Measurements from ENCODE around the gene POLR2F. TPM values are rescaled to one million over a fixed set of nuclear protein-coding genes. Genes with fewer than 3 reads are reported as not detected.

POLR2F gene
- total and polyA plus RNA-seq, 5 experiments from 2014 or later = 38.0 to 172 (median 129) TPM

DNA sequence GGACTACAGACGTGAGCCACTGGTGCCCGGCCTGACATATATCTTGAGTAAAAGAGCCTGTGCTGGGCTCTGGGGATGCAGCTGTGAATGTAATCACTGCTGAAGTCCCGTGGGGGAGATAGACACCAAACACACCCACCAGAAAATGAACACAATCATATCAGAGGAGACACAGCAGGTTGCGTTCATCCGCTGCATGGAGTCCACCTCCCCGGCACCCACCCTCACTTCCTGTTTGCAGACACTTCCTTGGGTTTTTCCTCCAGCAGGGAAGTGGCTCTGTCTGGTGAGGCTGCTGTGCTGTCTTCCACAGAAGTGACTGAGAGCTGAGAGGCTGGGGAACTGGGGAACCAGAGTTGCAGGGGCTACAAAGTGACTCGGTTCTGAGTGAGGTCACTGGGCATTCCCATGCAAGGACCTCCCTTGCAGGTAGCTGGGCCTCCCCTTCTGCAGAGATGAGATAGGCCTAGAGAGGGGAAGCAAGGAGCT lies 40.2 kb upstream of the POLR2F start:
- no peak for ATAC-seq

DNA sequence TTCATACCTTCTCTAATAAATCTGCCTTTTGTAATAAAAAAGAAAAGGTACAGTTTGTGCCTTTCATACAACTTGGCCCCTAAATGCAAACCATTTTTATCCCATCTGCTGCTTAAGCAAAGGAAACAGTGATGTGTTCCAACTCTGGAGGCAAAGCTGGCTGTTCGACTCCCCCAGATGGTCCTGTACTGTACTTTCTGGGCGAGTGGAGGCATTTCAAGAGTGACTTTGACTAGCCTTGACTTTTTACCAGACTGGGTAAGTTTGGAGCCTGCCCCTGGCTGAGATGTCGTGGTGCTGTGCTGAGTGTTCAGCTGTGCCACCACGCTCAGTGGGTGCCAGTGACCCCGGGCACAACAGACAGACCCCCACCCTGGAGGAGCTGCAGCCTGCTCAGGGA lies 37.2 kb upstream of the POLR2F start:
- POLR2A ChIA-PET = interaction anchor here (2.1 kb wide), 1 partner anchor 10 kb away, joined by 8 read pairs; the partner anchor contains the start of gene MICALL1
- no peaks in the 10 kb centered on the region for H3K9me3 Mint-ChIP-seq
- no peak for ATAC-seq
- no peak overlapping the region for H3K4me3 Mint-ChIP-seq
- H3K36me3 Mint-ChIP-seq = peaks cover 0 to 43% (median 0%) of the 10 kb centered on the region in 3 donors
- H3K27ac Mint-ChIP-seq = peak overlapping the region in 2 of 10 donors; percentile 24 to 35
- H3K27me3 Mint-ChIP-seq = no peaks in the 10 kb centered on the region
- H3K4me1 Mint-ChIP-seq = peaks cover 9 to 17% (median 11%) of the 10 kb centered on the region in 4 donors
- DNase-seq = no peak

More for the DNA sequence above, 40.2 kb upstream of the POLR2F start:
- Mint-ChIP-seq H3K27ac (peak overlapping the region in 4 of 10 donors; percentile 22 to 88 (median 56)), H3K4me3 (no peak overlapping the region), H3K36me3 (peaks cover 0 to 31% (median 0%) of the 10 kb centered on the region in 3 donors), H3K4me1 (peaks cover 12 to 38% (median 21%) of the 10 kb centered on the region in 4 donors), H3K27me3 (no peaks in the 10 kb centered on the region), H3K9me3 (no peaks in the 10 kb centered on the region)
- POLR2A ChIA-PET = interaction anchor here (0.6 to 0.8 kb wide), 2 partner anchors 10 to 16 kb away, joined by 3 to 4 read pairs; no protein-coding TSS in a partner anchor
- no peak for DNase-seq

DNA sequence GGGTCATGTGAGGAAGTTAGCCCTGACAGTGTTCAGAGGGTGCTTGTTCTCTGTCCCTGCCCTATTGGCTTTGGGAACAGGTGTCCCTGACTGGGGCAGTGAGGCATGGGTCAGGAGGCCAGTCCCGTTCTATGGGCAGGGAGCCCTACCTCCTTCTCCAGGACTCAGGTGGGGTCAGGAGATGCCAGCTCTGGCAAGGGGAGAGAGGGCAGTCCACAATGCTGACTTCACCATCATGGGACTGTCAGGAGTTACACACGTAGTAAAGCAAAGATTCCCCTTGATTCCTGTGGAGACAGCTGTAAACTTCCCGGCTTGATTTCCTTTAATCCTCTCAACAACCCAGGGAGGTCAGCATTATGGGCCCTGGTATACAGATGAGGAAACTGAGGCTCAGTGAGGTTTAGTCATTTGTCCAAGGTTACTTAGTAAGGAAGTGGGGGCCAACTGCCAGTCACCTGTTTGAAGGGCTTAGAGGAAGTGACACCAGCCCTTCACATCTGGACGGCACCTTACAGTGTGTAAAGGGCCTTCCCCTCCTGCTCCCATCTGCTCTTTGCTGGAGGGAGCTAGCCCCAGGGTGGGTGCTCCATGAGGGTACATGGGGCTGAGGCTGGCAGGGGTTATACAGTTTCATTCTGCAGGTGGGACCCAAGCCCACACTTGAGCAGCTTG lies 35.5 kb upstream of the POLR2F start:
- ATAC-seq (no peak), DNase-seq (no peak)
- POLR2A ChIA-PET = no interaction called here
- Mint-ChIP-seq H3K27ac (peak overlapping the region in 1 of 10 donors; percentile 37), H3K4me1 (peaks cover 4 to 7% (median 5%) of the 10 kb centered on the region in 4 donors), H3K9me3 (no peaks in the 10 kb centered on the region), H3K27me3 (no peaks in the 10 kb centered on the region), H3K36me3 (peaks cover 0 to 41% (median 0%) of the 10 kb centered on the region in 3 donors), H3K4me3 (no peak overlapping the region)

DNA sequence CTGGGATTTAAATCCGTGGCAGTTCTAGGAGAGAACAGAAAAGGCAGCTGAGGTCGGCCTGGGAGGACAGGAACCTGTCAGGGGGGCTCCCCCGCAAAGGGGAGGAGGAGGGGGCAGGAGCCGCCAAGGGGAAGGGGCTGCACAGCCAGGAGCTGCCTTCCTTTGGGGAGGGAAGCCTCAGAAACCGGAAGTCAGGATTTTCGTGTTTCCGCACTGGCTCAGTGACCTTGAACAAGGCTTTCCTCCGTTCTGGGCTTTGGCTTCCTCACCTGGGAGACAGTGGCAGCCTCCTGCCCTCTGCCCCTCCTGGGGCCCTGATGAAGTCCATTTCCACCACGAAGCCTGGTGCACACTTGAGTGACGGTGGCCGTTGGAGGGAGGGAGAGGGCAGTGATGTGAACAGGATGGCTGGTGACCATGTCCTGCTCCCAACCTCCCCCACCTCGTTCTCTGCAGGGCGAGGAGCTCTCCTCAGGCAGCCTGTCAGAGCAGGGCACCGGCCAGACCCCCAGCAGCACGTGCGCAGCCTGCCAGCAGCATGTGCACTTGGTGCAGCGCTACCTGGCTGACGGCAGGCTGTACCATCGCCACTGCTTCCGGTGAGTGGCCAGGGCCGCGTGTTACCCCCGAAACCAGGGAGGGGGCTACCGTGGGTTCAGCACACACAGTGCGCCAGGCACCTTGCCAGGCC lies 34.8 kb upstream of the POLR2F start:
- no peaks in the 10 kb centered on the region for H3K9me3 Mint-ChIP-seq
- peaks cover 0 to 40% (median 0%) of the 10 kb centered on the region in 3 donors for H3K36me3 Mint-ChIP-seq
- peaks cover 4 to 8% (median 6%) of the 10 kb centered on the region in 4 donors for H3K4me1 Mint-ChIP-seq
- no peak overlapping the region for H3K4me3 Mint-ChIP-seq
- POLR2A ChIA-PET = no interaction called here
- ATAC-seq (no peak), DNase-seq (no peak)
- H3K27ac Mint-ChIP-seq = no peak overlapping the region
- H3K27me3 Mint-ChIP-seq = no peaks in the 10 kb centered on the region

DNA sequence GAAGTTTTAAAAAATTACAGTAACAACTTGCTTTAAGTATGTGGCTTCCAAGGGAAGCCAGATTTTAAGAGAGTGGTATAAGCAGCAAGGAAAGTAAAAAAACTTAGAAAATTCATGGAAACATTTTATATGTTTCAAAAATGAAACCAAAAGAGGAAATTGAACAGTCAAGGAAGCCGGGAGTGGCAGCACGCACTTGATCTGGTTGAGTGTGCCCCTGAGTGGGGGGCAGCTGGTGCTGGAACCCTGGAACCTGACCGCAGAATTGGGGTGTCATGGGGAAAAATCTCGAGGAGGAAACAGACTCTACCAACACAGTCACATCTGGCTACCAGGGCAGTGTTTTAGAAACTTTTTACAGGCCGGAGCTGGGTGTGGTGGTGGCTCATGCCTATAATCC lies 33.4 kb upstream of the POLR2F start:
- ATAC-seq = no peak
- peak overlapping the region in 8 of 10 donors; percentile 17 to 54 (median 38) for H3K4me3 Mint-ChIP-seq
- peaks cover 0 to 38% (median 0%) of the 10 kb centered on the region in 3 donors for H3K36me3 Mint-ChIP-seq

DNA sequence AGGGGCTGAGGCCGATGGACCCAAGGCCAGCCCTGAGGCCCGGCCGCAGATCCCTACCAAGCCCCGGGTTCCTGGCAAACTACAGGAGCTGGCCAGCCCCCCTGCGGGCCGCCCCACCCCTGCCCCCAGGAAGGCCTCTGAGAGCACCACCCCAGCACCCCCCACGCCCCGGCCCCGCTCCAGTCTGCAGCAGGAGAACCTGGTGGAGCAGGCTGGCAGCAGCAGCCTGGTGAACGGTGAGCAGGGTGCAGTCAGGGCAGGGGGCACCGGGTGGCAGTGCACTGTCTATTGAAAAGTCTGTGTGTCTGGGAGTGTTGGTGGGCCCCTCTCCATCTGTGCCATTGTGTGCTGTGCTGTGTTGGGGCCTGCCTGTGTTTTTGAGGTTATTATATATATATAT lies 31.3 kb upstream of the POLR2F start:
- no peak overlapping the region for H3K4me3 Mint-ChIP-seq
- POLR2A ChIA-PET = interaction anchor here (0.7 kb wide), 1 partner anchor 20 kb away, joined by 3 read pairs; no protein-coding TSS in a partner anchor
- H3K36me3 Mint-ChIP-seq = peaks cover 0 to 34% (median 0%) of the 10 kb centered on the region in 3 donors
- ATAC-seq = peak; percentile 42 to 44
- H3K27me3 Mint-ChIP-seq = no peaks in the 10 kb centered on the region
- no peak for DNase-seq
- H3K27ac Mint-ChIP-seq = no peak overlapping the region
- no peaks in the 10 kb centered on the region for H3K9me3 Mint-ChIP-seq
- H3K4me1 Mint-ChIP-seq = peaks cover 4 to 8% (median 6%) of the 10 kb centered on the region in 4 donors

More for the DNA sequence above, 33.4 kb upstream of the POLR2F start:
- Mint-ChIP-seq H3K9me3 (no peaks in the 10 kb centered on the region), H3K27ac (peak overlapping the region in 9 of 10 donors; percentile 28 to 84 (median 72)), H3K27me3 (no peaks in the 10 kb centered on the region), H3K4me1 (peaks cover 4 to 8% (median 6%) of the 10 kb centered on the region in 4 donors)
- POLR2A ChIA-PET = no interaction called here
- no peak for DNase-seq

DNA sequence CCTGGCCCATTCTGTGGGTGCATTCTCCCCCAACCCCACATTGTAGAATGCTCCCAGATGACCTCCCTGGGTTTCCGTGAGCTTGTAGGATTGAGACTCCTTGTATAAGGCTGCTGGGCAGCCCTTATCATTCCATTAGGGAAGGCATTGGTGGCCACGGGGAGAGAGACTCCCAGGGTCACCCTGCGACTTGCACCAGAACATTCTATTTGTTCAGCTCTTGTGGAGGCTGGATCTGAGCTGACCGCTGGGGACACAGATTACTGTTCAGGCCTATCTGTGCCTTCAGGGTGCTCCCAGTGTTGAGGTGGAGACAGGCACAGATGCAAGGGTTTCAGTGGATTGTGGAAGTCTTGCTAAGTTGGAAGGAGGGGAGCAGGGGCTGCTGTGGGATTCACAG lies 29.6 kb upstream of the POLR2F start:
- H3K4me3 Mint-ChIP-seq = no peak overlapping the region
- H3K9me3 Mint-ChIP-seq = no peaks in the 10 kb centered on the region
- no peak for DNase-seq
- H3K36me3 Mint-ChIP-seq = peaks cover 0 to 44% (median 4%) of the 10 kb centered on the region in 3 donors
- no peak for ATAC-seq
- POLR2A ChIA-PET = interaction anchor here (0.6 kb wide), 1 partner anchor 14 kb away, joined by 3 read pairs; no protein-coding TSS in a partner anchor
- no peaks in the 10 kb centered on the region for H3K27me3 Mint-ChIP-seq
- H3K4me1 Mint-ChIP-seq = peaks cover 4 to 7% (median 5%) of the 10 kb centered on the region in 4 donors
- H3K27ac Mint-ChIP-seq = peak overlapping the region in 2 of 10 donors; percentile 48 to 66

DNA sequence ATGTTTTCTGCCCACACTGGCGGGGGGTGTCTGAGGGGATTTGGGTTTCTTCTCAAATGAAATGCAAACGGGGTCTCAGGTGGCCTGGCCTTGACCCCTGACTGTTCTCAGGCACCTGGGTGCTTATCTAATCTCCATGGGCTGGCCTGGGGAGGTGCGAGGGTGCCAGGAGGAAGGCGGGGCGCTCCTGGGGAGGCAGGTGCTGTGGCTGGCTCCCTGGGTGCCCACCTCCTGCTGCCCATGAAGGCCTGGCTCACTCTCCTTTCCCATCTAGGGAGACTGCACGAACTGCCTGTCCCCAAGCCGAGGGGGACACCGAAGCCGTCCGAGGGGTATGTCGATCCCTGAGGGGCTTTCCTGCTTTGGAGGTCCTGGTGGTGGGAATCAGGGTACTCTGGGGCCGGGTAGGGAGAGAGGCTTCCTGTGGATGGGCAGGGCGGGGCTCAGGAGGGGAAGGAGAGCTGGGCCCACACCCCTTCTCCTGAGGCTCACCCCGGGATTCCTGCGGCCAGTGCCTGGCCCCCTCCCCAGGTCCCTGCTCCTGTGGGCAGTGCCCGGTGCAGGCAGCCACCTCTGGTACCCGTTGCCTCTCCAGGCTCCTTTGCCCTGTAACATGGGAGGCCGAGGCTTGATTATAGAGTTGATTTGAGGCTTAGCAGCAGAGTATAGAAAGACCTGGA lies 29.0 kb upstream of the POLR2F start:
- Mint-ChIP-seq H3K27me3 (no peaks in the 10 kb centered on the region), H3K4me1 (peaks cover 4 to 7% (median 5%) of the 10 kb centered on the region in 4 donors), H3K36me3 (peaks cover 0 to 45% (median 4%) of the 10 kb centered on the region in 3 donors), H3K9me3 (no peaks in the 10 kb centered on the region), H3K4me3 (no peak overlapping the region), H3K27ac (peak overlapping the region in 2 of 10 donors; percentile 48 to 66)
- no peak for DNase-seq
- POLR2A ChIA-PET = interaction anchor here (0.6 kb wide), 1 partner anchor 15 kb away, joined by 3 read pairs; no protein-coding TSS in a partner anchor
- no peak for ATAC-seq

DNA sequence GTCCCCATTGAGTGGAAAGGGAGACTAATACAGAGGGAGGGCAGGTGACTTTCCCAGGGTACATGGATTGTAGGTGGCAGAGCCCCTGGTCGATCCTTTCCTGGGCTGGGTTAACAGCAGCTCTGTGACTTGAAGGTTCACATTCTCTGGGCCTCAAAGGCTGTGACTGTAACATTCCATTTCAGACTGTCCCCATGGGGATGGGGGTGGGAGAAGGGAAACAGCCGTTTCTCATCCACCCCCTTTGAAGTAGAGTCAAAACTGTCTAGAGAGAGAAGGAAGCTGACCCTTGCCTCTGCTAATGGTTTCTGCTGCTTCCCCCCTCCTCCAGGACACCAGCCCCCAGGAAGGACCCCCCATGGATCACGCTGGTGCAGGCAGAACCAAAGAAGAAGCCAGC lies 28.2 kb upstream of the POLR2F start:
- DNase-seq = no peak
- H3K27me3 Mint-ChIP-seq = no peaks in the 10 kb centered on the region
- no peak overlapping the region for H3K4me3 Mint-ChIP-seq
- peaks cover 0 to 40% (median 4%) of the 10 kb centered on the region in 3 donors for H3K36me3 Mint-ChIP-seq
- peaks cover 0 to 2% (median under 1%) of the 10 kb centered on the region in 4 donors for H3K4me1 Mint-ChIP-seq
- no peaks in the 10 kb centered on the region for H3K9me3 Mint-ChIP-seq
- POLR2A ChIA-PET = no interaction called here
- no peak overlapping the region for H3K27ac Mint-ChIP-seq
- ATAC-seq = no peak

DNA sequence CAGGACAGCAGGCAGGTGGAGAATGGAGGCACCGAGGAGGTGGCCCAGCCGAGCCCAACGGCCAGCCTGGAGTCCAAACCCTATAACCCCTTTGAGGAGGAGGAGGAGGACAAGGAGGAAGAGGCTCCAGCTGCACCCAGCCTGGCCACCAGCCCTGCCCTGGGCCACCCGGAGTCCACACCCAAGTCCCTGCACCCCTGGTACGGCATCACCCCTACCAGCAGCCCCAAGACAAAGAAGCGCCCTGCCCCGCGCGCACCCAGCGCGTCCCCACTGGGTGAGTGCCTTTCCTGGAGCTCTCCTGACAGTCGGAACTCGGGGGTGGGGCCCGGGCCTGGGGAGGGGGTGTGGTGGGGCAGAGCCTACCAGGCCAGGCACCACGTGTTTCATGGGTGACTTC lies 27.7 kb upstream of the POLR2F start:
- Mint-ChIP-seq H3K36me3 (peaks cover 0 to 35% (median 4%) of the 10 kb centered on the region in 3 donors), H3K27ac (no peak overlapping the region), H3K27me3 (no peaks in the 10 kb centered on the region), H3K9me3 (no peaks in the 10 kb centered on the region), H3K4me1 (peaks cover 0 to 2% (median 0%) of the 10 kb centered on the region in 4 donors), H3K4me3 (no peak overlapping the region)
- POLR2A ChIA-PET = no interaction called here
- no peak for ATAC-seq
- DNase-seq = no peak

DNA sequence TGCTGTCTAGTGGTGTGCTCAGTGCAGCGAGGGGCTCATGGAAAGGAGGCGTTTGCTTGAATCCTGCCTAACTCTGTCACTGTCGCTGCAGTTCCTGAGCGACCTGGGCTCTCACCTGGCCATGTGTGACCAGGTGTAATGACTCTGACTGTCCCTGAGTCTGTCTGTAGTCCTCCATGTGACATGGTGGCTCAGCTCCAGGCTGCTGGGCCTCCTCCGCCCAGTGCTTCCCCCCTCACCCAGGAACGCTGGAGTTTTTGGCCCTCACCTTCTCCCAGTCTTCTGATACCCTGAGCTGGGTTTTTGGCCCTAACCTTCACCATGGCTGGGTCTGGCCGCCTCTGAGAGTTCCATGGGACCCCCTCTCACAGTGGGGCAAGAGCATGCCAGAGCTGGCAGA lies 27.1 kb upstream of the POLR2F start:
- peaks cover 0 to 2% (median 0%) of the 10 kb centered on the region in 4 donors for H3K4me1 Mint-ChIP-seq
- no peaks in the 10 kb centered on the region for H3K27me3 Mint-ChIP-seq
- no peaks in the 10 kb centered on the region for H3K9me3 Mint-ChIP-seq
- peaks cover 0 to 30% (median 4%) of the 10 kb centered on the region in 3 donors for H3K36me3 Mint-ChIP-seq
- DNase-seq (no peak), ATAC-seq (no peak)
- POLR2A ChIA-PET = interaction anchor here (0.6 kb wide), 1 partner anchor 1043 kb away, joined by 5 read pairs; no protein-coding TSS in a partner anchor
- no peak overlapping the region for H3K27ac Mint-ChIP-seq
- no peak overlapping the region for H3K4me3 Mint-ChIP-seq

Measured in naive thymus-derived CD8-positive, alpha-beta T cell (primary cell).